MCF 10A (cell line): Measurements from ENCODE around the gene SLC9A3. TPM values are rescaled to one million over a fixed set of nuclear protein-coding genes. Genes with fewer than 3 reads are reported as not detected.

ENCODE experiments used
- BruUV-seq: library from RNA; stranded (reverse); fragments of 400-500 nt; replicated peaks from 2 replicates; lab custom pipeline; 2021; lab: Mats Ljungman, UMichigan
- CTCF ChIA-PET: fragments of 300-600 bp; sonication (Branson Sonifier 250); formaldehyde crosslinking; extraction: SDS; loops from one replicate; lab custom pipeline; 2021; ENCODE audit warnings: antibody characterized with exemption, inconsistent platforms; lab: Yijun Ruan, JAX
- POLR2A ChIA-PET: fragments of 300-600, 350-650 bp; sonication (Branson Sonifier 250); formaldehyde crosslinking; extraction: SDS; loops from one replicate; lab custom pipeline; 2020; ENCODE audit warnings: antibody characterized with exemption, inconsistent platforms; lab: Yijun Ruan, JAX
- DNase-seq: peaks from one replicate; pipeline ENCODE4 v3.0.0-alpha.2; 2018; ENCODE audit not compliant: unreplicated experiment
- H3K27ac Mint-ChIP-seq: one replicate; pipeline ENCODE4 v1.8.0; 2022; ENCODE audit warnings: mild to moderate bottlenecking, low read depth, mixed read lengths; ENCODE audit not compliant: unreplicated experiment
- H3K27me3 Mint-ChIP-seq: one replicate; pipeline ENCODE4 v1.8.0; 2022; ENCODE audit warnings: mixed read lengths; ENCODE audit not compliant: insufficient read depth, unreplicated experiment
- H3K36me3 Mint-ChIP-seq: one replicate; pipeline ENCODE4 v1.8.0; 2022; ENCODE audit warnings: mild to moderate bottlenecking, moderate library complexity, mixed read lengths; ENCODE audit not compliant: insufficient read depth, unreplicated experiment
- H3K4me1 Mint-ChIP-seq: one replicate; pipeline ENCODE4 v1.8.0; 2022; ENCODE audit warnings: mixed read lengths; ENCODE audit not compliant: insufficient read depth, unreplicated experiment
- H3K4me3 Mint-ChIP-seq: one replicate; pipeline ENCODE4 v1.8.0; 2022; ENCODE audit warnings: mild to moderate bottlenecking, moderate library complexity, mixed read lengths; ENCODE audit not compliant: unreplicated experiment
- H3K9me3 Mint-ChIP-seq: one replicate; pipeline ENCODE4 v1.8.0; 2022; ENCODE audit warnings: mixed read lengths; ENCODE audit not compliant: unreplicated experiment
- intact Hi-C: fragments of 100-400 bp; cut with micrococcal nuclease; formaldehyde crosslinking; loops from 2 replicates; pipeline ENCODE4 v1.14.1; 2022
- total RNA-seq: library from RNA; stranded (reverse); gene quantifications from 2 replicates; pipeline ENCODE4 v1.2.3, GENCODE V29; 2022
- TF ChIP-seq, protein P1 (sequence below): fragments of 200-600 bp; IDR thresholded peaks from one replicate; pipeline ENCODE4 v1.8.0; 2022; ENCODE audit warnings: antibody characterized with exemption, mild to moderate bottlenecking; ENCODE audit not compliant: unreplicated experiment

SLC9A3 gene
- total RNA-seq, 1 experiment from 2014 or later: 1.0 TPM

DNA sequence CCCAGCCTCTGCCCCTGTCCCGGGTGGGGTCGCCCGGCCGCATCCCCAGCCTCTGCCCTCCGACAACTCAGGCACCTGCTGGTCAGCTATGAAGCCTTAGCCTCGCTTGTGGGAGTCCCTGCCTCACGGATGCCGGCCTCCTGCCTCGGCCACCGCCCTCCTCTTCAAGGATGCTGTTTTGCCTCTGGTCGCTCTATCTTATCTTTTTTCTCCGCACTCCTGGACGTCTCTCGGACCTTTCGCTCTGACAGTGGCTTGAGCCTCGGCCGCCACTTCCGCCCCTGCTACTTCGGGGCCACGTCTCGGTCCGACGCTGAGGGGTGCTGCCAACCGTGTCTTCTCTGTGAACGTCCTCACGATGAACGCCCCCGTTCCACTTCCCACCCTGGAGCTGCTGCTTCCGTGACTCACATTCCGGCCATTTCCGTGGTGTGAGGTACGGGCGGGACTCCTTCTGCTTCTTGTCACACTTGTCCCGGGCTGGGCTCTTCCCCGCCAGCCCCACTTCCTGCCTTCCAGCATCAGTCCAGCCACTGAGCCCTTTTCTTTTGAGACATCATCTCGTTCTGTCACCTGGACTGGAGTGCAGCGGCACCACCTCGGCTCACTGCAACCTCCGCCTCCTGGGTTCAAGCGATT lies 26.3 kb downstream of the SLC9A3 start:
- peaks cover 19% of the 10 kb centered on the region for H3K27me3 Mint-ChIP-seq

DNA sequence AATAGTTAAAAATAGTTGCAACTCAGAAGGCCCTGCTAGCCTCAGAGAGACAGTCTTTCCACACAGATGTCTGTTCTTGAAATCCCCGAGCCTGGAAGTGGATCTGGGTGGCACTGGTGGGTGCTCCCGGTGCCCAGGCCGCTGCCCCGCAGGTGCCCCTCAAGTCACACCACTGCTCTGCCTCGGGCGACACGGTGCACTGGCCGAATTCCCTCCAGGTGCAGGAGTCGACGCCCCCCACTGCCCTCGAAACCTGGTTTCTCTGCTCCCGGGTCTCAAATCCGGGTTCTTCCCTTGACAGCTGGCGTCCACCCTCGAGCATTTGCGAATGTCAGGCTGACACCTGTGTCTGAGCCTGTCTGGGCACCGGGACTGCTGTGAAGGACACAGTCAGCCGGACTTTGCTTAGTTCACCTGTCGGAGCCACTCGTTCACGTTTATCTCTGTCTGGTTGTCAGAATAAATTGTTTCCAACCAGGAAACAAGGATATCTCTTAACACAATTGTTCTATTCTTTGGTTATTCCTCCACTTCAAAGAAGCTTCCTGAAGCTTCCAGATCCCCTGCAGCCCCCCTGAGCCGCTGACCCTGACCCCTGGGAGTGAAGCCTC lies 27.1 kb downstream of the SLC9A3 start:
- TF ChIP-seq, protein P1, sequence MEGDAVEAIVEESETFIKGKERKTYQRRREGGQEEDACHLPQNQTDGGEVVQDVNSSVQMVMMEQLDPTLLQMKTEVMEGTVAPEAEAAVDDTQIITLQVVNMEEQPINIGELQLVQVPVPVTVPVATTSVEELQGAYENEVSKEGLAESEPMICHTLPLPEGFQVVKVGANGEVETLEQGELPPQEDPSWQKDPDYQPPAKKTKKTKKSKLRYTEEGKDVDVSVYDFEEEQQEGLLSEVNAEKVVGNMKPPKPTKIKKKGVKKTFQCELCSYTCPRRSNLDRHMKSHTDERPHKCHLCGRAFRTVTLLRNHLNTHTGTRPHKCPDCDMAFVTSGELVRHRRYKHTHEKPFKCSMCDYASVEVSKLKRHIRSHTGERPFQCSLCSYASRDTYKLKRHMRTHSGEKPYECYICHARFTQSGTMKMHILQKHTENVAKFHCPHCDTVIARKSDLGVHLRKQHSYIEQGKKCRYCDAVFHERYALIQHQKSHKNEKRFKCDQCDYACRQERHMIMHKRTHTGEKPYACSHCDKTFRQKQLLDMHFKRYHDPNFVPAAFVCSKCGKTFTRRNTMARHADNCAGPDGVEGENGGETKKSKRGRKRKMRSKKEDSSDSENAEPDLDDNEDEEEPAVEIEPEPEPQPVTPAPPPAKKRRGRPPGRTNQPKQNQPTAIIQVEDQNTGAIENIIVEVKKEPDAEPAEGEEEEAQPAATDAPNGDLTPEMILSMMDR: no peak
- Mint-ChIP-seq H3K27ac (no peak overlapping the region), H3K4me3 (no peak overlapping the region), H3K9me3 (no peaks in the 10 kb centered on the region), H3K27me3 (peaks cover 19% of the 10 kb centered on the region), H3K36me3 (no peaks in the 10 kb centered on the region), H3K4me1 (no peaks in the 10 kb centered on the region)
- BruUV-seq: no TSS peak
- ChIA-PET CTCF (no interaction called here), POLR2A (no interaction called here)
- intact Hi-C loops: no loop called here
- no peak for DNase-seq

More for the DNA sequence above, 26.3 kb downstream of the SLC9A3 start:
- no peak for DNase-seq
- ChIA-PET CTCF (interaction anchor here (0.8 to 1.0 kb wide), 2 partner anchors 22 to 155 kb away, joined by 3 to 4 read pairs; no protein-coding TSS in a partner anchor), POLR2A (no interaction called here)
- Mint-ChIP-seq H3K4me3 (no peak overlapping the region), H3K9me3 (peaks cover 4% of the 10 kb centered on the region), H3K4me1 (no peaks in the 10 kb centered on the region), H3K27ac (no peak overlapping the region), H3K36me3 (no peaks in the 10 kb centered on the region)
- TF ChIP-seq, protein P1: no peak
- BruUV-seq: no TSS peak
- intact Hi-C loops: no loop called here

DNA sequence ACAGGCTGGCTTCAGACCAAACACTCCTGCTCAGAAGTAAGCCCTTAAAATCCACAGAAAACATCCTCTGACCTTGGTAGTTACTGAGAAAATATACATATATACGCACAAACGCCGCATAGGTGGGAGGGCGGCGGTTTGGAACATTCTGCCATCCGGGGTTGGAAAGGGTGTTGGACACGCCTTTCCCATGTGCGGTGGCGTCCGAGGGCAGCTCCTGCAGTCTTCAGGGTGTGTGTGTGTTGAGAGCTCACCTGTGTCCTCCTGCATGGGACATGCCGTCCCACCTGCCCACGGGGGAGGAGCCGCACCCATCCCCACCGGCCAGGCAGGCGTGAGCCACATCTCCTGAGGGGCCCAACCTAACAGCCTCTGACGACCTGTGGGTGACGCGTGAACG lies 28.2 kb downstream of the SLC9A3 start:
- DNase-seq: no peak
- Mint-ChIP-seq H3K4me1 (no peaks in the 10 kb centered on the region), H3K9me3 (no peaks in the 10 kb centered on the region), H3K27ac (no peak overlapping the region), H3K4me3 (no peak overlapping the region), H3K36me3 (no peaks in the 10 kb centered on the region), H3K27me3 (peaks cover 19% of the 10 kb centered on the region)
- intact Hi-C loops: no loop called here
- TF ChIP-seq, protein P1: no peak
- POLR2A ChIA-PET: no interaction called here
- CTCF ChIA-PET: interaction anchor here (0.6 kb wide), 1 partner anchor 19 kb away, joined by 4 read pairs; no protein-coding TSS in a partner anchor
- no TSS peak for BruUV-seq

DNA sequence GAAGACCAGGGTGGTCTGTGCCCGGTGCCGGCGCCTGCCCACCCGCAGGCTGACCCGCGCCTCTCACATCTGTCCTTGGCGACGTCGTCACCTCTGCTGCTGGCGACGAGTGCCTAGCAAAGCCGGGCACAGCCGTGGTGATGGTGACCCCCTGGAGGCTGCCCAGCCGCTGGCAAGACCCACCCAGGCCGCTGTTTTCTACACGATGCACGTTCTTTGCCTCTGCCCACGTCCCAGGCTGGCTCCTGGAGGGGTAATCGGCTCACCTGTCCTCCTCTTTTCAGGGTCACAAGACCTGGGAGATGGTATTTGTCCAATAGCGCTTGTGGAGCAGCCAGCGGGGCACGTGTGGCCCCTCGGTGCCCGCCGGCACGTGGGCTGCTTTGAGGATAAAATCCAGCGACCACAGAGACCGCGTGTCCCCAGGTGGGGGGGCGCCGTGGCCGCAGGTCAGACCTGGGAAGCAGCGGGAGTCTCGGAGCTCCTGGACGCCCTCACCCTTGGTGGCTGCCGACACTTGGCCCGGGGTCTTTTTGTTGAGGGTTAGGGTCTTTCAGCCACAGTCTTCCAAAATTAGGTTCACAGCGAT lies 29.5 kb downstream of the SLC9A3 start:
- H3K4me1 Mint-ChIP-seq: no peaks in the 10 kb centered on the region
- H3K27me3 Mint-ChIP-seq: peaks cover 19% of the 10 kb centered on the region
- no peaks in the 10 kb centered on the region for H3K36me3 Mint-ChIP-seq
- POLR2A ChIA-PET: no interaction called here
- no TSS peak for BruUV-seq
- no peak overlapping the region for H3K27ac Mint-ChIP-seq
- intact Hi-C loops: no loop called here
- TF ChIP-seq, protein P1: no peak
- no peak overlapping the region for H3K4me3 Mint-ChIP-seq
- H3K9me3 Mint-ChIP-seq: no peaks in the 10 kb centered on the region
- CTCF ChIA-PET: interaction anchor here (1.1 kb wide), 1 partner anchor 21 kb away, joined by 3 read pairs; no protein-coding TSS in a partner anchor
- no peak for DNase-seq
